Upper lobe of right lung (tissue), 1 donor: ENCODE data around the gene RAF1. TPM values are rescaled to one million over a fixed set of nuclear protein-coding genes. Genes with fewer than 3 reads are reported as not detected.
"Not testable (repeated sequence)": the region's sequence is repeated elsewhere in the genome, so short reads cannot be mapped to it uniquely, and the experiment has no call there.

ENCODE experiments used
- ATAC-seq: fragments of 200-7000 bp; cut with Tn5 transposase; one replicate; pipeline ENCODE4 v1.9.1; 2020; ENCODE audit warnings: mild to moderate bottlenecking, moderate library complexity
- DNase-seq: peaks from one replicate; pipeline ENCODE4 v3.0.0-alpha.2; 2020
- H3K27ac ChIP-seq: fragments of 200-600 bp; one replicate; pipeline ENCODE4 v1.8.0; 2022
- H3K27me3 ChIP-seq: fragments of 200-600 bp; one replicate; pipeline ENCODE4 v1.8.0; 2022; ENCODE audit warnings: mild to moderate bottlenecking
- H3K36me3 ChIP-seq: fragments of 200-600 bp; one replicate; pipeline ENCODE4 v1.8.0; 2022
- H3K4me1 ChIP-seq: fragments of 200-600 bp; one replicate; pipeline ENCODE4 v1.8.0; 2022
- H3K4me3 ChIP-seq: fragments of 200-600 bp; one replicate; pipeline ENCODE4 v1.8.0; 2022; ENCODE audit warnings: mild to moderate bottlenecking
- H3K9me3 ChIP-seq: fragments of 200-600 bp; one replicate; pipeline ENCODE4 v1.8.0; 2022
- intact Hi-C: fragments of 100-400 bp; cut with DNase I; formaldehyde crosslinking; loops from one replicate; pipeline ENCODE4 v1.11.0; 2022
- total RNA-seq: library from RNA; stranded (reverse); fragmentation: NEBNext Ultra II Directional; extraction: Animal tissue kit (Norgen Biotek cat#: 25700); gene quantifications from one replicate; pipeline ENCODE4 v1.2.1, GENCODE V29; 2021
- TF ChIP-seq, protein P1 (sequence below): fragments of 200-600 bp; IDR thresholded peaks from one replicate; pipeline ENCODE4 v1.8.0; 2022; ENCODE audit warnings: antibody characterized with exemption
- donor health status: DM: no; HTN: yes; CAD: no; lungs with severe emphysema.

The RAF1 gene
- total RNA-seq, 1 donor from 2014 or later, result 91.6 TPM

- no peak overlapping the region for H3K27ac ChIP-seq
- ATAC-seq (peak; percentile 58), DNase-seq (no peak)
- intact Hi-C loops, result no loop called here
- TF ChIP-seq, protein P1, sequence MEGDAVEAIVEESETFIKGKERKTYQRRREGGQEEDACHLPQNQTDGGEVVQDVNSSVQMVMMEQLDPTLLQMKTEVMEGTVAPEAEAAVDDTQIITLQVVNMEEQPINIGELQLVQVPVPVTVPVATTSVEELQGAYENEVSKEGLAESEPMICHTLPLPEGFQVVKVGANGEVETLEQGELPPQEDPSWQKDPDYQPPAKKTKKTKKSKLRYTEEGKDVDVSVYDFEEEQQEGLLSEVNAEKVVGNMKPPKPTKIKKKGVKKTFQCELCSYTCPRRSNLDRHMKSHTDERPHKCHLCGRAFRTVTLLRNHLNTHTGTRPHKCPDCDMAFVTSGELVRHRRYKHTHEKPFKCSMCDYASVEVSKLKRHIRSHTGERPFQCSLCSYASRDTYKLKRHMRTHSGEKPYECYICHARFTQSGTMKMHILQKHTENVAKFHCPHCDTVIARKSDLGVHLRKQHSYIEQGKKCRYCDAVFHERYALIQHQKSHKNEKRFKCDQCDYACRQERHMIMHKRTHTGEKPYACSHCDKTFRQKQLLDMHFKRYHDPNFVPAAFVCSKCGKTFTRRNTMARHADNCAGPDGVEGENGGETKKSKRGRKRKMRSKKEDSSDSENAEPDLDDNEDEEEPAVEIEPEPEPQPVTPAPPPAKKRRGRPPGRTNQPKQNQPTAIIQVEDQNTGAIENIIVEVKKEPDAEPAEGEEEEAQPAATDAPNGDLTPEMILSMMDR, result no peak
- no peaks in the 10 kb centered on the region for H3K27me3 ChIP-seq
- H3K4me1 ChIP-seq, result peaks cover 56% of the 10 kb centered on the region
- H3K9me3 ChIP-seq, result no peaks in the 10 kb centered on the region
- no peak overlapping the region for H3K4me3 ChIP-seq
- H3K36me3 ChIP-seq, result no peaks in the 10 kb centered on the region
Observed at GRCh38 chr3:12629560-12629959, 34.4 kb downstream of the RAF1 start.

GRCh38 chr3:12628813-12629212, 35.1 kb downstream of the RAF1 start:
- TF ChIP-seq, protein P1, result no peak
- Histone ChIP-seq H3K27ac (no peak overlapping the region), H3K4me3 (no peak overlapping the region), H3K4me1 (peaks cover 64% of the 10 kb centered on the region), H3K9me3 (no peaks in the 10 kb centered on the region), H3K27me3 (no peaks in the 10 kb centered on the region), H3K36me3 (no peaks in the 10 kb centered on the region)
- ATAC-seq (no peak), DNase-seq (no peak)
- intact Hi-C loops, result no loop called here

GRCh38 chr3:12627370-12627769, 36.5 kb downstream of the RAF1 start:
- DNase-seq (no peak), ATAC-seq (no peak)
- peaks cover 62% of the 10 kb centered on the region for H3K4me1 ChIP-seq
- TF ChIP-seq, protein P1, result no peak
- H3K27ac ChIP-seq, result no peak overlapping the region
- no peaks in the 10 kb centered on the region for H3K9me3 ChIP-seq
- H3K36me3 ChIP-seq, result no peaks in the 10 kb centered on the region
- H3K4me3 ChIP-seq, result no peak overlapping the region
- no peaks in the 10 kb centered on the region for H3K27me3 ChIP-seq
- intact Hi-C loops, result no loop called here

DNA sequence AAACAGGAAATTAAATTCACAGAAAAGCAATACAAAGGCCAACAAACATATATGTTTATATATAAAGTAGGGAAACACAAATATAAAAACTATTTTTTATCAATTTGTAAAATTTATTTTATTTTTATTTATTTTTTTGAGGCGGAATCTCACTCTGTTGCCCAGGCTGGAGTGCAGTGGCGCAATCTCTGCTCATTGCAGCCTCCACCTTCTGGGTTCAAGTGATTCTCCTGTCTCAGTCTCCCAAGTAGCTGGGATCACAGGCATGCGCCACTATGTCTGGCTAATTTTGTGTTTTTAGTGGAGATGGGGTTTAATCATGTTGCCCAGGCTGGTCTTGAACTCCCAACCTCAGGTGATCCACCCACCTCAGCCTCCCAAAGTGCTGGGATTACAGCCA, 39.0 kb downstream of the RAF1 start:
- ATAC-seq, intact Hi-C loops, H3K27me3 ChIP-seq, H3K4me3 ChIP-seq, H3K9me3 ChIP-seq, H3K36me3 ChIP-seq, DNase-seq, H3K27ac ChIP-seq: not testable (repeated sequence)
- H3K4me1 ChIP-seq, result peaks cover 56% of the 10 kb centered on the region

DNA sequence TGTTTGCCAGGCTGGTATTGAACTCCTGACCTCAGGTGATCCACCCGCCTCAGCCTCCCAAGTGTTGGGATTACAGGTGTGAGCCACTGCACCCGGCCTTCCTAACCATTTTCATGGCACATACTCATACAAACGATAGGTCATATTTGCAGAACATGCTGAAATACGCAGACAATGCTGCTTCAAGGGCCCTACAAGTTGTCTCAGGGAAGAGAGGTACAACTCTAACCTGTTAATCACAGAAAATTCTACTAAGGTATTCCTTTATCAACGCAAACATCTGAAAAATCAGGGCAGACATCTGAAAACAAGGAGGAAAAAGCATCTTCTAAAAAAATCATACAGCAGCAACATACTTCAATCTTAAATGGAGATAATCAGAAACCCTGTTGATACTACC, 39.9 kb downstream of the RAF1 start:
- Histone ChIP-seq H3K36me3 (no peaks in the 10 kb centered on the region), H3K4me3 (no peak overlapping the region), H3K27ac (no peak overlapping the region), H3K4me1 (peaks cover 48% of the 10 kb centered on the region), H3K27me3 (no peaks in the 10 kb centered on the region), H3K9me3 (no peaks in the 10 kb centered on the region)
- TF ChIP-seq, protein P1, result no peak
- DNase-seq, result no peak
- no peak for ATAC-seq
- intact Hi-C loops, result no loop called here

- H3K36me3 ChIP-seq, result peaks cover 14% of the 10 kb centered on the region
- TF ChIP-seq, protein P1, result no peak
- H3K4me1 ChIP-seq, result peaks cover 45% of the 10 kb centered on the region
- H3K9me3 ChIP-seq, result no peaks in the 10 kb centered on the region
- H3K27ac ChIP-seq, result no peak overlapping the region
- H3K27me3 ChIP-seq, result no peaks in the 10 kb centered on the region
- DNase-seq (no peak), ATAC-seq (no peak)
- intact Hi-C loops, result no loop called here
- no peak overlapping the region for H3K4me3 ChIP-seq
Observed at GRCh38 chr3:12622335-12622734, 41.6 kb downstream of the RAF1 start.
